GM21619 (cell line): ENCODE measurements around the gene POP5.
"Not testable (repeated sequence)": the region's sequence is repeated elsewhere in the genome, so short reads cannot be mapped to it uniquely, and the experiment has no call there.

ENCODE experiments used
- ATAC-seq: cut with Tn5 transposase; IDR thresholded peaks from one replicate; pipeline ENCODE4 v1.9.1; 2021; ENCODE audit not compliant: unreplicated experiment

Gene POP5

GRCh38 chr12:120538281-120539156 lies 42.7 kb downstream of the POP5 start:
- no peak for ATAC-seq

- no peak for ATAC-seq
These were observed 43.4 kb downstream of the POP5 start for GRCh38 chr12:120537856-120538220.

GRCh38 chr12:120536064-120536791 lies 45.0 kb downstream of the POP5 start:
- ATAC-seq = no peak

- ATAC-seq = peak; percentile 28
These were observed 46.2 kb downstream of the POP5 start for GRCh38 chr12:120534703-120535655.

GRCh38 chr12:120534203-120534702 lies 46.9 kb downstream of the POP5 start, which contains the start of gene RNF10:
Gene RNF10, plus strand, starts transcription at chr12:120534356. Its CDS starts 456 bp downstream, at chr12:120534812.
- peak; percentile 55 for ATAC-seq

- ATAC-seq = no peak
These were observed 48.4 kb downstream of the POP5 start for GRCh38 chr12:120532701-120533238.

- not testable (repeated sequence) for ATAC-seq
These were observed 50.8 kb downstream of the POP5 start for GRCh38 chr12:120530418-120530761.

- no peak for ATAC-seq
These were observed 51.4 kb downstream of the POP5 start for GRCh38 chr12:120529641-120530417.

GRCh38 chr12:120528861-120529525 lies 52.2 kb downstream of the POP5 start, which contains the start of gene COQ5:
Gene COQ5, minus strand, starts transcription at chr12:120529158. Its CDS starts 17 bp downstream, at chr12:120529141.
- peak; percentile 66 for ATAC-seq
